Thymus (tissue), 11 donors: ENCODE results near the gene DMD. TPM values are rescaled to one million over a fixed set of nuclear protein-coding genes. Genes with fewer than 3 reads are reported as not detected.
"Not testable (repeated sequence)": the region's sequence is repeated elsewhere in the genome, so short reads cannot be mapped to it uniquely, and the experiment has no call there.

ENCODE experiments used
- DNase-seq, 9 donors: peaks; one replicate each; pipeline ENCODE4 v3.0.0-alpha.2; 2013; ENCODE audit warnings: low spot score in 9 of 9, low read depth in 6 of 9, missing footprints in 1 of 9
- H3K27ac ChIP-seq, 2 donors: one replicate each; pipeline ENCODE4 v1.5.1; 2013; ENCODE audit warnings: control low read depth in 1 of 2, low read depth in 1 of 2, low read length in 1 of 2, mild to moderate bottlenecking in 1 of 2, moderate library complexity in 1 of 2
- H3K27me3 ChIP-seq, 2 donors: one replicate each; pipeline ENCODE4 v1.5.1; 2013; ENCODE audit warnings: low read length in 1 of 2; ENCODE audit not compliant: control insufficient read depth in 2 of 2, insufficient read depth in 1 of 2
- H3K36me3 ChIP-seq, 2 donors: one replicate each; pipeline ENCODE4 v1.5.1; 2013; ENCODE audit warnings: low read length in 1 of 2, mild to moderate bottlenecking in 1 of 2, moderate library complexity in 1 of 2; ENCODE audit not compliant: control insufficient read depth in 2 of 2, insufficient read depth in 2 of 2
- H3K4me1 ChIP-seq, 2 donors: one replicate each; pipeline ENCODE4 v1.5.1; 2013; ENCODE audit warnings: low read length in 2 of 2; ENCODE audit not compliant: control insufficient read depth in 2 of 2, insufficient read depth in 2 of 2
- H3K4me3 ChIP-seq, 2 donors: one replicate each; pipeline ENCODE4 v1.5.1; 2013; ENCODE audit warnings: low read length in 2 of 2, control low read depth in 1 of 2, mild to moderate bottlenecking in 1 of 2
- H3K9me3 ChIP-seq, 2 donors: one replicate each; pipeline ENCODE4 v1.5.1; 2013; ENCODE audit warnings: low read length in 1 of 2, mild to moderate bottlenecking in 1 of 2; ENCODE audit not compliant: control insufficient read depth in 2 of 2, insufficient read depth in 1 of 2
- WGBS: extraction: QIAGEN DNeasy Blood & Tissue Kit; methylation state at CpG from one replicate; pipeline ENCODE4 v1.1.7; 2013; 5-methylcytosine and 5-hydroxymethylcytosine counted together
- polyA plus RNA-seq: library from polyadenylated mRNA; stranded (reverse); fragments of 200-250 nt; gene quantifications from one replicate; pipeline ENCODE4 v1.2.3, GENCODE V29; 2013
- total RNA-seq: library from RNA; stranded (reverse); fragments of 120-200 nt; gene quantifications from one replicate; pipeline ENCODE4 v1.2.4, GENCODE V29; 2013
- donor health status: healthy.

The DMD gene
- total and polyA plus RNA-seq, 2 donors: 4.7 to 5.7 TPM

- Histone ChIP-seq H3K9me3 (no peaks in the 10 kb centered on the region), H3K4me1 (no peaks in the 10 kb centered on the region), H3K4me3 (no peak overlapping the region), H3K27ac (no peak overlapping the region), H3K27me3 (no peaks in the 10 kb centered on the region), H3K36me3 (no peaks in the 10 kb centered on the region)
- DNase-seq: no peak
Observed at GRCh38 chrX:33087411-33087810, 123.9 kb downstream of the DMD start.

- Histone ChIP-seq H3K4me3 (no peak overlapping the region), H3K36me3 (no peaks in the 10 kb centered on the region), H3K9me3 (no peaks in the 10 kb centered on the region), H3K27ac (no peak overlapping the region), H3K27me3 (no peaks in the 10 kb centered on the region), H3K4me1 (no peaks in the 10 kb centered on the region)
- WGBS: 79% methylated on average over 1 of the region's 1 CpG
- no peak for DNase-seq
Observed at GRCh38 chrX:33086886-33087285, 124.5 kb downstream of the DMD start.

- no peak overlapping the region for H3K27ac ChIP-seq
- H3K4me1 ChIP-seq: no peaks in the 10 kb centered on the region
- H3K4me3 ChIP-seq: no peak overlapping the region
- no peaks in the 10 kb centered on the region for H3K9me3 ChIP-seq
- no peaks in the 10 kb centered on the region for H3K36me3 ChIP-seq
- WGBS: 86% methylated on average over 1 of the region's 1 CpG
- DNase-seq: no peak
- no peaks in the 10 kb centered on the region for H3K27me3 ChIP-seq
Observed at GRCh38 chrX:33082371-33082770, 129.0 kb downstream of the DMD start.

GRCh38 chrX:33078273-33078672, 133.1 kb downstream of the DMD start:
- Histone ChIP-seq H3K4me1 (no peaks in the 10 kb centered on the region), H3K27me3 (no peaks in the 10 kb centered on the region), H3K4me3 (no peak overlapping the region), H3K36me3 (no peaks in the 10 kb centered on the region), H3K27ac (no peak overlapping the region), H3K9me3 (no peaks in the 10 kb centered on the region)
- DNase-seq: no peak
- 93% methylated on average over 3 of the region's 3 CpGs for WGBS

GRCh38 chrX:33073660-33074059, 137.7 kb downstream of the DMD start:
- H3K4me1 ChIP-seq, H3K4me3 ChIP-seq, H3K36me3 ChIP-seq, H3K27me3 ChIP-seq, DNase-seq, H3K27ac ChIP-seq, H3K9me3 ChIP-seq: not testable (repeated sequence)
- 97% methylated on average over 11 of the region's 11 CpGs for WGBS

- no peaks in the 10 kb centered on the region for H3K36me3 ChIP-seq
- no peak overlapping the region for H3K27ac ChIP-seq
- H3K4me3 ChIP-seq: no peak overlapping the region
- no peaks in the 10 kb centered on the region for H3K9me3 ChIP-seq
- no peaks in the 10 kb centered on the region for H3K4me1 ChIP-seq
- WGBS: 97% methylated on average over 1 of the region's 1 CpG
- DNase-seq: no peak
- H3K27me3 ChIP-seq: no peaks in the 10 kb centered on the region
Observed at GRCh38 chrX:33065415-33065814, 145.9 kb downstream of the DMD start.

- Histone ChIP-seq H3K9me3 (no peaks in the 10 kb centered on the region), H3K4me1 (no peaks in the 10 kb centered on the region), H3K27ac (no peak overlapping the region), H3K27me3 (no peaks in the 10 kb centered on the region), H3K36me3 (no peaks in the 10 kb centered on the region), H3K4me3 (no peak overlapping the region)
- 97% methylated on average over 1 of the region's 1 CpG for WGBS
- no peak for DNase-seq
Observed at GRCh38 chrX:33062041-33062440, 149.3 kb downstream of the DMD start.

- no peaks in the 10 kb centered on the region for H3K36me3 ChIP-seq
- no peak overlapping the region for H3K4me3 ChIP-seq
- H3K9me3 ChIP-seq: no peaks in the 10 kb centered on the region
- WGBS: 96% methylated on average over 9 of the region's 9 CpGs
- no peak overlapping the region for H3K27ac ChIP-seq
- no peak for DNase-seq
- no peaks in the 10 kb centered on the region for H3K27me3 ChIP-seq
- no peaks in the 10 kb centered on the region for H3K4me1 ChIP-seq
Observed at GRCh38 chrX:33053001-33053400, 158.3 kb downstream of the DMD start.

GRCh38 chrX:33045882-33046281, 165.5 kb downstream of the DMD start:
- Histone ChIP-seq H3K27me3 (no peaks in the 10 kb centered on the region), H3K36me3 (no peaks in the 10 kb centered on the region), H3K4me3 (no peak overlapping the region), H3K27ac (no peak overlapping the region), H3K9me3 (no peaks in the 10 kb centered on the region), H3K4me1 (no peaks in the 10 kb centered on the region)
- DNase-seq: no peak
- 98% methylated on average over 2 of the region's 2 CpGs for WGBS

GRCh38 chrX:33045245-33045644, 166.1 kb downstream of the DMD start:
- WGBS: 76% methylated on average over 3 of the region's 3 CpGs
- no peak for DNase-seq

More at GRCh38 chrX:33045245-33045644, 166.1 kb downstream of the DMD start:
- H3K4me1 ChIP-seq: no peaks in the 10 kb centered on the region
- no peaks in the 10 kb centered on the region for H3K9me3 ChIP-seq
- no peak overlapping the region for H3K27ac ChIP-seq
- no peaks in the 10 kb centered on the region for H3K36me3 ChIP-seq
- H3K27me3 ChIP-seq: no peaks in the 10 kb centered on the region
- H3K4me3 ChIP-seq: no peak overlapping the region
